Prostate gland (tissue), 2 donors: ENCODE data around the gene METRNL.

Source experiments
- POLR2A ChIP-seq: fragments of 450-650 bp; IDR thresholded peaks from one replicate; pipeline ENCODE4 v1.6.1; 2016; ENCODE audit warnings: antibody characterized with exemption, mild to moderate bottlenecking
- POLR2AphosphoS5 ChIP-seq: sonication (generic); formaldehyde crosslinking; IDR thresholded peaks from one replicate; pipeline ENCODE4 v1.6.1; 2017; ENCODE audit warnings: antibody characterized with exemption
- TF ChIP-seq, protein P1 (sequence below), 4 experiments: fragments of 200-600 bp in 2 of 4; fragments of 450-650 bp in 2 of 4; sonication (generic) in 2 of 4; IDR thresholded peaks; 1 replicate in 3 of 4; 2 replicates in 1 of 4; pipeline ENCODE4 v1.5.1; 2016 to 2019; ENCODE audit warnings: antibody characterized with exemption in 4 of 4, mild to moderate bottlenecking in 2 of 4, moderate library complexity in 2 of 4

DNA sequence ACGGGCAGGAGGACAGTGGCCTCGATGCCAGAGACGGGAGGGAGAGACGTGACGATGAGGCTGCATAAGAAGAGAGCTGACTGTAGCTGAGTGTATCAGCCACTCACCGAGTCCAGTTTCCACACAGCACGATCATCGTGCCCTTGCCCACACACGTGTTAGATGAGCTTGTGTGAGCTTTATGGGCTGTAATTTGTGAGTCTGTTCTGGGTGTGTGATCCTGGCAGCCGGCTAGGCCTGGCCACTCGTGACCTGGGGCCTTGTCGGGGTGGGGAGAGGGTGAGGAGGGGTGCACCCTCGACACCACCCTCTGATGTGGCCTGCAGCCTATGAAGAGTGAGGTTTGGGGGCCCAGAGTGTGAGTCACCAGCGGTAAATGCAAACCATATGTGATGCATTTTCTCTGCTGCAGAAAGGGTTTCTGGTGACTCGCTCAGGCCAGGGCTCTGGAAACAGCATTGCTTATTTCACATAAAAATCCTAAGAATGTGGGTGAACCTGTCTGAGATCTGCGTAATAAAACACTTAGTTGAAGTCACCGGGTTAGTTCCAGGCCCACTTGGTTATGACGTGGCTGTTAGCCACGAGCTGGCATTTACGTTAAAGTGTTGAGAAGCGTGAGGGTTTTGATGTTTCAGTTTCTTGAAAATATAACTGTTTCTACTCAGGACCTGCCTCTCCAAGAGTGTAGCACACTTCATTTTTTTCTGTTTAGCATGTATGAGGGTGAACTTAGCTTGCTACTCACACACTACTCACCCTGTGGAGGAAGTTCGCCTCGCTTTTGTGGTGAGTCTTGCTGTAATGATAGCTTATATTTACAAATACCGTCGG lies 4.2 kb downstream of the METRNL start:
- TF ChIP-seq POLR2A (no peak), POLR2AphosphoS5 (no peak)
- TF ChIP-seq, protein P1, sequence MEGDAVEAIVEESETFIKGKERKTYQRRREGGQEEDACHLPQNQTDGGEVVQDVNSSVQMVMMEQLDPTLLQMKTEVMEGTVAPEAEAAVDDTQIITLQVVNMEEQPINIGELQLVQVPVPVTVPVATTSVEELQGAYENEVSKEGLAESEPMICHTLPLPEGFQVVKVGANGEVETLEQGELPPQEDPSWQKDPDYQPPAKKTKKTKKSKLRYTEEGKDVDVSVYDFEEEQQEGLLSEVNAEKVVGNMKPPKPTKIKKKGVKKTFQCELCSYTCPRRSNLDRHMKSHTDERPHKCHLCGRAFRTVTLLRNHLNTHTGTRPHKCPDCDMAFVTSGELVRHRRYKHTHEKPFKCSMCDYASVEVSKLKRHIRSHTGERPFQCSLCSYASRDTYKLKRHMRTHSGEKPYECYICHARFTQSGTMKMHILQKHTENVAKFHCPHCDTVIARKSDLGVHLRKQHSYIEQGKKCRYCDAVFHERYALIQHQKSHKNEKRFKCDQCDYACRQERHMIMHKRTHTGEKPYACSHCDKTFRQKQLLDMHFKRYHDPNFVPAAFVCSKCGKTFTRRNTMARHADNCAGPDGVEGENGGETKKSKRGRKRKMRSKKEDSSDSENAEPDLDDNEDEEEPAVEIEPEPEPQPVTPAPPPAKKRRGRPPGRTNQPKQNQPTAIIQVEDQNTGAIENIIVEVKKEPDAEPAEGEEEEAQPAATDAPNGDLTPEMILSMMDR (IDR thresholded peaks at IDR 0.05), result no peak
